ENCODE results near the gene EWSR1. TPM values are rescaled to one million over a fixed set of nuclear protein-coding genes. Genes with fewer than 3 reads are reported as not detected.

The EWSR1 gene
- total RNA-seq, 4 donors from 2014 or later: 174 to 211 (median 188) TPM

- Histone ChIP-seq H3K27ac (peak overlapping the region; percentile 96 to 99 (median 99)), H3K9me3 (no peaks in the 10 kb centered on the region)
These were observed 1.1 kb downstream of the EWSR1 start for GRCh38 chr22:29269230-29269604.

GRCh38 chr22:29269731-29270474 is 1.8 kb downstream of the EWSR1 start:
- 10 to 13% methylated on average over 13 of the region's 13 CpGs for WGBS, 2 donors
- Histone ChIP-seq H3K4me1 (peaks cover 0 to 76% (median 50%) of the 10 kb centered on the region in 4 donors), H3K27ac (peak overlapping the region; percentile 96 to 99 (median 99))

More at GRCh38 chr22:29269230-29269604, 1.1 kb downstream of the EWSR1 start:
- TF ChIP-seq POLR2A (IDR thresholded peaks at IDR 0.05) (no peak), CTCF (IDR thresholded peaks at IDR 0.05) (no peak), EP300 (IDR thresholded peaks at IDR 0.05) (no peak)
- Histone ChIP-seq H3K27me3 (no peaks in the 10 kb centered on the region), H3K36me3 (peaks cover 0 to 42% (median 0%) of the 10 kb centered on the region in 3 donors), H3K4me3 (peak overlapping the region; percentile 86 to 100 (median 92)), H3K4me1 (peaks cover 0 to 69% (median 50%) of the 10 kb centered on the region in 4 donors)
- DNase-seq (ENCODE audit: low spot score in 2 of 2): no peak
- 1 to 3% methylated on average over 14 of the region's 14 CpGs for WGBS, 2 donors

GRCh38 chr22:29270475-29271271 is 2.6 kb downstream of the EWSR1 start:
- H3K36me3 ChIP-seq: peaks cover 0 to 41% (median 0%) of the 10 kb centered on the region in 3 donors
- H3K27me3 ChIP-seq: no peaks in the 10 kb centered on the region
- 9 to 17% methylated on average over 9 of the region's 9 CpGs for WGBS, 2 donors
- no peak for DNase-seq (ENCODE audit: low spot score in 2 of 2)
- TF ChIP-seq EP300 (IDR thresholded peaks at IDR 0.05) (no peak), CTCF (IDR thresholded peaks at IDR 0.05) (no peak), POLR2A (IDR thresholded peaks at IDR 0.05) (no peak)
- peaks cover 0 to 83% (median 51%) of the 10 kb centered on the region in 4 donors for H3K4me1 ChIP-seq
- no peaks in the 10 kb centered on the region for H3K9me3 ChIP-seq
- H3K4me3 ChIP-seq: peak overlapping the region; percentile 86 to 100 (median 92)
- H3K27ac ChIP-seq: peak overlapping the region in 3 of 4 donors; percentile 96 to 99 (median 99)

More at GRCh38 chr22:29269731-29270474, 1.8 kb downstream of the EWSR1 start:
- TF ChIP-seq CTCF (IDR thresholded peaks at IDR 0.05) (no peak), POLR2A (IDR thresholded peaks at IDR 0.05) (no peak), EP300 (IDR thresholded peaks at IDR 0.05) (no peak)
- Histone ChIP-seq H3K27me3 (no peaks in the 10 kb centered on the region), H3K4me3 (peak overlapping the region; percentile 86 to 100 (median 92)), H3K36me3 (peaks cover 0 to 42% (median 0%) of the 10 kb centered on the region in 3 donors), H3K9me3 (no peaks in the 10 kb centered on the region)
- no peak for DNase-seq (ENCODE audit: low spot score in 2 of 2)

- peaks cover 0 to 51% (median 0%) of the 10 kb centered on the region in 3 donors for H3K36me3 ChIP-seq
- H3K27ac ChIP-seq: peak overlapping the region in 1 of 4 donors; percentile 53
- no peak overlapping the region for H3K4me3 ChIP-seq
- no peaks in the 10 kb centered on the region for H3K27me3 ChIP-seq
- H3K4me1 ChIP-seq: peaks cover 0 to 84% (median 52%) of the 10 kb centered on the region in 4 donors
- DNase-seq (ENCODE audit: low spot score in 2 of 2): no peak
- H3K9me3 ChIP-seq: no peaks in the 10 kb centered on the region
- WGBS, 2 donors: 42 to 57% methylated on average over 2 of the region's 2 CpGs
- TF ChIP-seq CTCF (IDR thresholded peaks at IDR 0.05): no peak
These were observed 4.6 kb downstream of the EWSR1 start for GRCh38 chr22:29272624-29273023.
